ENCODE results near the gene TMEM223. TPM values are rescaled to one million over a fixed set of nuclear protein-coding genes. Genes with fewer than 3 reads are reported as not detected.

Gene TMEM223
- total and polyA plus RNA-seq, 9 of the 15 experiments (the other 6 are each of a cell fraction or from before 2014, with no cell fraction given) = 5.9 to 34.5 (median 19.6) TPM

- TF ChIP-seq ZNF518B (CRISPR knock-in tag; IDR thresholded peaks at IDR 0.05) = no peak
- TF ChIP-seq HLTF (IDR thresholded peaks at IDR 0.05) = no peak
- no peak for TF ChIP-seq TCFL5 (CRISPR knock-in tag; conservative IDR thresholded peaks at IDR 0.05)
- TF ChIP-seq SUPT5H (IDR thresholded peaks at IDR 0.05) = peak; percentile 81
- no peak for TF ChIP-seq CHCHD3 (CRISPR knock-in tag; IDR thresholded peaks at IDR 0.05)
- peak; percentile 37; the same call in 1 of the 2 replicates for TF ChIP-seq RNF2 (IDR thresholded peaks at IDR 0.05)
- 0 out of 2 replicates have a peak, but pooled peaks have one; percentile 9 for TF ChIP-seq E2F3 (CRISPR knock-in tag; IDR thresholded peaks at IDR 0.05)
- no peak for TF ChIP-seq U2AF1 (optimal IDR thresholded peaks at IDR 0.05; ENCODE audit: low read depth, low read length)
- no peak for TF ChIP-seq DNMT1 (IDR thresholded peaks at IDR 0.05)
- no peak for TF ChIP-seq CREBBP (IDR thresholded peaks at IDR 0.05; ENCODE audit: low read depth, low read length)
- no peak for TF ChIP-seq CTCFL (IDR thresholded peaks at IDR 0.05; ENCODE audit: borderline replicate concordance, insufficient read depth, low read depth, low read length, poor library complexity, severe bottlenecking)
- peak; percentile 98 for TF ChIP-seq NR2C1 (IDR thresholded peaks at IDR 0.05)
- TF ChIP-seq NR2C1 (tag; IDR thresholded peaks at IDR 0.05) = peak; percentile 98
- no peak for TF ChIP-seq ZNF717 (CRISPR knock-in tag; IDR thresholded peaks at IDR 0.05)
- TF ChIP-seq KDM4B (IDR thresholded peaks at IDR 0.05; ENCODE audit: borderline replicate concordance in 2 of 2, low read depth in 1 of 2) = peak in 1 of 2 experiments; percentile 84; a peak in 1 of 4 replicates
- no peak for TF ChIP-seq RFX7 (CRISPR knock-in tag; IDR thresholded peaks at IDR 0.05)
- no peak for TF ChIP-seq RERE (CRISPR knock-in tag; IDR thresholded peaks at IDR 0.05; ENCODE audit: borderline replicate concordance)
- TF ChIP-seq ZNF445 (CRISPR knock-in tag; IDR thresholded peaks at IDR 0.05; ENCODE audit: low read depth) = no peak
These were observed 20.4 kb downstream of the TMEM223 start, which contains the start of gene TAF6L (continued) for GRCh38 chr11:62771144-62772021.

Data from K562 (cell line).